HCT116 (cell line): ENCODE measurements around the gene ACD.

Experiments
- CTCF ChIP-seq, 3 experiments: fragments of 200-600 bp in 1 of 3; sonication (generic) in 1 of 3; IDR thresholded peaks in 2 of 3; conservative IDR thresholded peaks in 1 of 3; 2 replicates each; pipeline ENCODE4 v1.5.1; 2012 to 2017; ENCODE audit warnings: low read depth in 2 of 3, low read length in 2 of 3, antibody characterized with exemption in 1 of 3, borderline replicate concordance in 1 of 3, control low read depth in 1 of 3, mild to moderate bottlenecking in 1 of 3, mixed read lengths in 1 of 3, mixed run types in 1 of 3, moderate library complexity in 1 of 3; ENCODE audit not compliant: insufficient read depth in 1 of 3
- EZH2phosphoT487 ChIP-seq: fragments of 200-600 bp; IDR thresholded peaks from 2 replicates; pipeline ENCODE4 v1.6.1; 2018; ENCODE audit warnings: antibody characterized with exemption, borderline replicate concordance
- FOSL1 ChIP-seq: IDR thresholded peaks from 2 replicates; pipeline ENCODE4 v1.6.1; 2012; ENCODE audit warnings: low read depth
- JUND ChIP-seq: IDR thresholded peaks from 2 replicates; pipeline ENCODE4 v1.6.1; 2012
- MAX ChIP-seq: IDR thresholded peaks from 2 replicates; pipeline ENCODE4 v1.6.1; 2012
- RAD21 ChIP-seq: IDR thresholded peaks from 2 replicates; pipeline ENCODE4 v1.6.1; 2012; ENCODE audit warnings: low read depth, mild to moderate bottlenecking
- REST ChIP-seq: IDR thresholded peaks from 2 replicates; pipeline ENCODE4 v1.6.1; 2012; ENCODE audit warnings: low read depth
- SP1 ChIP-seq: IDR thresholded peaks from 2 replicates; pipeline ENCODE4 v1.6.1; 2012; ENCODE audit warnings: low read depth
- SRF ChIP-seq: IDR thresholded peaks from 2 replicates; pipeline ENCODE4 v1.6.1; 2012; ENCODE audit warnings: low read depth

GRCh38 chr16:67664258-67664657, 4.2 kb upstream of the ACD start:
- no peak for TF ChIP-seq SP1
- TF ChIP-seq CTCF (IDR thresholded peaks at IDR 0.05 in 2 of 3, conservative IDR thresholded peaks at IDR 0.05 in 1 of 3; ENCODE audit: borderline replicate concordance in 1 of 3, insufficient read depth in 1 of 3, low read depth in 2 of 3, low read length in 2 of 3) = no peak
- no peak for TF ChIP-seq EZH2phosphoT487
- TF ChIP-seq REST = no peak
- no peak for TF ChIP-seq FOSL1
- no peak for TF ChIP-seq RAD21
- no peak for TF ChIP-seq JUND
- no peak for TF ChIP-seq SRF
- no peak for TF ChIP-seq MAX
